ENCODE results near the gene GH1.
A peak's percentile ranks its signal among the peaks of the same experiment; 100 is the strongest.
"Not testable (repeated sequence)": the region's sequence is repeated elsewhere in the genome, so short reads cannot be mapped to it uniquely, and the experiment has no call there.

GH1 gene

DNA sequence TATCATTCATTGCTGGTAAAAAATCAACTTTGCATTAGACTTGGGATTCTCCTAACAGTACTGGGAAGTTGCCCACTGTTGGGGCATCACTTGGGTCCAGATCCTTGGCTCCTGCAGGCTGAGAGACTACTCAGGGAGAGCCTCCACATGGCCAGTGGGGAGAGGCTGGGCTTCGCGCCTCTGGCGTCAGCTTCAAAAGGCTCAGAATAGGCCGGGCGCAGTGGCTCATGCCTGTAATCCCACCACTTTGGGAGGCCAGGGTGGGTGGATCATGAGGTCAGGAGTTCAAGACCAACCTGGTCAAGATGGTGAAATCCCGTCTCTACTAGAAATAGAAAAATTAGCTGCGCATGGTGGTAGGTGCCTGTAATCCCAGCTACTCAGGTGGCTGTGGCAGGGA lies 4.2 kb downstream of the GH1 start:
- no peak overlapping the region for H3K4me3 ChIP-seq (ENCODE audit: low read depth, low read length)
- no peak for DNase-seq (ENCODE audit: low read depth)
- TF ChIP-seq, protein P1, sequence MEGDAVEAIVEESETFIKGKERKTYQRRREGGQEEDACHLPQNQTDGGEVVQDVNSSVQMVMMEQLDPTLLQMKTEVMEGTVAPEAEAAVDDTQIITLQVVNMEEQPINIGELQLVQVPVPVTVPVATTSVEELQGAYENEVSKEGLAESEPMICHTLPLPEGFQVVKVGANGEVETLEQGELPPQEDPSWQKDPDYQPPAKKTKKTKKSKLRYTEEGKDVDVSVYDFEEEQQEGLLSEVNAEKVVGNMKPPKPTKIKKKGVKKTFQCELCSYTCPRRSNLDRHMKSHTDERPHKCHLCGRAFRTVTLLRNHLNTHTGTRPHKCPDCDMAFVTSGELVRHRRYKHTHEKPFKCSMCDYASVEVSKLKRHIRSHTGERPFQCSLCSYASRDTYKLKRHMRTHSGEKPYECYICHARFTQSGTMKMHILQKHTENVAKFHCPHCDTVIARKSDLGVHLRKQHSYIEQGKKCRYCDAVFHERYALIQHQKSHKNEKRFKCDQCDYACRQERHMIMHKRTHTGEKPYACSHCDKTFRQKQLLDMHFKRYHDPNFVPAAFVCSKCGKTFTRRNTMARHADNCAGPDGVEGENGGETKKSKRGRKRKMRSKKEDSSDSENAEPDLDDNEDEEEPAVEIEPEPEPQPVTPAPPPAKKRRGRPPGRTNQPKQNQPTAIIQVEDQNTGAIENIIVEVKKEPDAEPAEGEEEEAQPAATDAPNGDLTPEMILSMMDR (conservative IDR thresholded peaks at IDR 0.05; ENCODE audit: low read depth, low read length) = no peak

DNA sequence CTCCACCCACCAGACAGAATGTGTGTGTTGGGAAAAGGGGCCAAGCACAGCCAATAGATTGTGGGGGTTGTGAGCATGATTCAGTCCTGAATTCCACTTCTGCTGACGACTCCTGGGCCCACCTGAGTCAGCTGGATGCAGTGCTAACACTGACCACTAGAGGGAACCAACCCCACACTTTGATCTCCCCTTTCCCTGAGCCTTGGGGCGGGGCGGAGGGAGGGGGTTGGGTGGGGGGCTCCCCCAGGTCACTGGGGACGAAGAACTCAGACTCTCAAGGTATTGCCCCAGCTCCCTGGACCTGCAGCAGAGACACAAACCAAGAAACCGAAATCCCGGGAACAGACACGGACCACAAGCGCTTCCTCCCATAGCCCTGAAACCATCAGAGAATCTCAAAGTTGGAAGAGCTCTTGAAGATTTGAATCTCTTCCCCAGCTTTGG lies 7.0 kb downstream of the GH1 start:
- peak; percentile 20 for DNase-seq (ENCODE audit: low read depth)
- H3K4me3 ChIP-seq (ENCODE audit: low read depth, low read length) = no peak overlapping the region
- TF ChIP-seq, protein P1 (conservative IDR thresholded peaks at IDR 0.05; ENCODE audit: low read depth, low read length) = peak; percentile 72

DNA sequence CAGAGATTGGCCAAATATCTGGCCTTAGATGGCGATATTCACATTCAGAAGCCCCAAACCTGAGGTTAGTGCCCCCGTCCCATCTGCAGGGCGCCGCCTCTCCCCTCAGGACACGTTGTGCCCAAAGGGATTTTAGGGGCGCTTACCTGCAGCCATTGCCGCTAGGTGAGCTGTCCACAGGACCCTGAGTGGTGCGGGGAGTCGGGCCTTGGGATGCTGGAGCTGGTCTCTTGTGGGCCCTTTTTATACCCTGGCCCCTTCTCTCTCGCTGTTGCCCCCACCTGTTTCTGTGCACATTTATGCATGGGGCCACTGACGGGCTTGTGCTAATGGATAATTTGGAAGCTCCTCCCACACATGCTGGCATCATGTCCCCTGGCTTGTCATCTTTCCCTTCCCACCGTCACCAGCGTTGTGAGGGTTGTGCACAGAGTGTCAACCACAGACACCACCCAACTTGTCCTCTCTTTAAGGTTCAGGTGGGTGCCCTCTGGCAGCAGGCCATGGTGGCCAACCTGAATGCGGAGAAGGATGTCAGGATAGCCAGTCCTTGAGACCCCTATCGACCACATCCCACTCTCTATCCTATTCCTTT lies 7.5 kb downstream of the GH1 start, which contains the start of gene CSHL1:
TSS of gene CSHL1 (minus strand) at position 218 of the 595 bp plus-strand sequence. CDS start at position 156, 62 bp downstream.
- DNase-seq (ENCODE audit: low read depth) = no peak
- H3K4me3 ChIP-seq (ENCODE audit: low read depth, low read length) = no peak within 1 kb of the TSS
- TF ChIP-seq, protein P1 (conservative IDR thresholded peaks at IDR 0.05; ENCODE audit: low read depth, low read length) = no peak

DNA sequence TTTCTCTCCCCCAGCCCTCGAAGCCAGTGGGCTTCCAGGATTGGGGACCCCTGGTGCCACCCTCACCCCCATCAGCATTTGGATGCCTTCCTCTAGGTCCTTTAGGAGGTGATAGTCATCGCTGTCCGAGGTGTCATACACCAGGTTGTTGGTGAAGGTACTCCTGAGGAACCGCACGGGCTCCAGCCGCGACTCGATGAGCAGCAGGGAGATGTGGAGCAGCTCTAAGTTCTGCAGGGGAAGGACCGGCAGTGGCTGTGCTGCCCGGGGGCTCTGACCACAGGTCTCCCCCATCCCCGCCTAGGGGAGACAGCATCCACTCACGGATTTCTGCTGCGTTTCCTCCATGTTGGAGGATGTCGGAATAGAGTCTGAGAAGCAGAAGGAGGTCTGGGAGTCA lies 8.5 kb downstream of the GH1 start:
- DNase-seq (ENCODE audit: low read depth) = no peak
- H3K4me3 ChIP-seq (ENCODE audit: low read depth, low read length) = no peak overlapping the region
- TF ChIP-seq, protein P1 (conservative IDR thresholded peaks at IDR 0.05; ENCODE audit: low read depth, low read length) = no peak

DNA sequence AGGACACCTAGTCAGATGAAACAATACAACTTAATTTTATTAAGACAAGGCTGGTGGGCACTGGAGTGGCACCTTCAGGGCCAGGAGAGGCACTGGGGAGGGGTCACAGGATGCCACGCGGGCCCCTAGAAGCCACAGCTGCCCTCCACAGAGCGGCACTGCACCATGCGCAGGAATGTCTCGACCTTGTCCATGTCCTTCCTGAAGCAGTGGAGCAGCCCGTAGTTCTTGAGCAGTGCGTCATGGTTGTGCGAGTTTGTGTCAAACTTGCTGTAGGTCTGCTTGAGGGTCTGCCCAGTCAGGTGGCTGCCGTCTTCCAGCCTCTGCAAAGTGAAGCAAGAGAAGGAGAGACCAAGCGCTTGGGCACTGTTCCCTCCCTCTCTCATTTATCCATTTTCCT lies 9.1 kb downstream of the GH1 start:
- not testable (repeated sequence) for H3K4me3 ChIP-seq (ENCODE audit: low read depth, low read length); DNase-seq (ENCODE audit: low read depth)

DNA sequence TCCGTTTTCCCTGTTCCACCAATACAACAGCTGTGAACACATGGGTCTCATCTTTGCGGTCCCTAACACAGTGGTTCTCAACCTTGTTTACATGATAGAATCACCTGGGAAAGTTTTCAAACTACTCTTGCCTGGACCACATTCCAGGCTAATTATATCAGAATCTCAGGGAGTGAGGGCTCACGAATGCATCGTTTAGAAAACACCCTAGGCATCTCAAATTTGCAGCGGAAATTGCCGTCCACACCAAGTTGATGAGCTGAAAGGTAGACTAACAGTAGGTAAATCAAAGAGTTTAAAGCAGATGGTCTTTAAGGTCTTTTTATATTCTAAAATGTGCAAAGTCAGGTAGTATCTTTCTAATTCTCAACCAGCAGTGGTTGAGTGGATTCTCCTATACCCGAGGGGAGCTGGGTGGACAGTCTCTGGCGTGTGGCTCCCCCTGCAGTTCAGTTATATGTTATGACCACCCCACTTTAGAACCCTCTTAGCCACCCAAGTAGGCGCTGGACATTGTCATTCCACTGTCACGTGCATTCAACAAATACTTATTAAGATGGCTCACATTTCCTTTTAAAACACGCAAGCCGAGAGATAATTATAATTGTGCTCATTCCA lies 11.4 kb downstream of the GH1 start:
- DNase-seq (ENCODE audit: low read depth) = peak; percentile 41

DNA sequence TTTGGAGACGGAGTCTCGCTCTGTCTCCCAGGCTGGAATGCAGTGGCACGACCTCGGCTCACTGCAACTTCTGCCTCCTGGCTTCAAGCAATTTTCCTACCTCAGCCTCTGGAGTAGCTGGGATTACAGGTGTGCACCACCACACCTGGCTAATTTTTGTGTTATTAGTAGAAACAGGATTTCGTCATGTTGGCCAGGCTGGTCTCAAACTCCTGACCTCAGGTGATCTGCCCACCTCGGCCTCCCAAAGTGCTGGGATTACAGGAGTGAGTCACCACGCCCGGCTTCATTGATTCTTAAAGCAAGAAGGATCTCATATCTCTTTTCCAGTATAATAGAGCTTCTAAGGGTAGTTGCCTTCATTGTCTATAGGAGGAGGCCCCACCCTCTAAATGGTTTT lies 13.8 kb downstream of the GH1 start:
- not testable (repeated sequence) for H3K4me3 ChIP-seq (ENCODE audit: low read depth, low read length); DNase-seq (ENCODE audit: low read depth)

More for the DNA sequence above, 11.4 kb downstream of the GH1 start:
- H3K4me3 ChIP-seq (ENCODE audit: low read depth, low read length) = not testable (repeated sequence)
- TF ChIP-seq, protein P1 (conservative IDR thresholded peaks at IDR 0.05; ENCODE audit: low read depth, low read length) = peak; percentile 45

DNA sequence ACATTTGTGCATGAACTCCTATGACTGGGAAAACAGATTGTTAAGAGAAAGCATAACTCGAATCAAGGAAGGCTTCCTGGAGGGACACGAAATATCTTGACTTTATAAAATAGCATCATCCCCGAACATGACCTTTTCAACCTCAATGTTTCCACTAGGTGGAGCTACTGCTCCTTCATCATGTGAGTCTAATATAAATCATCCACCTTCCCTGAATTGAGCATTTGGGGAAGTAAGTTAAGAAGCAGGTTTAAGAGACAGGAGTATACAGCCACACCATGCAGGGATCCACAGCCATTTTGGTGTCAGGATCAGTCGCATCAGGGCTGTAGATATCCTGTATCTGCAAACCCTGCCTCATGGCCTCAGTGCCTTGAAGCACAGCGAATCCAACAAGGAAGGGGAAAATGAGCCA lies 14.8 kb downstream of the GH1 start:
- TF ChIP-seq, protein P1 (conservative IDR thresholded peaks at IDR 0.05; ENCODE audit: low read depth, low read length) = peak; percentile 34
- DNase-seq (ENCODE audit: low read depth) = peak; percentile 10
- not testable (repeated sequence) for H3K4me3 ChIP-seq (ENCODE audit: low read depth, low read length)

DNA sequence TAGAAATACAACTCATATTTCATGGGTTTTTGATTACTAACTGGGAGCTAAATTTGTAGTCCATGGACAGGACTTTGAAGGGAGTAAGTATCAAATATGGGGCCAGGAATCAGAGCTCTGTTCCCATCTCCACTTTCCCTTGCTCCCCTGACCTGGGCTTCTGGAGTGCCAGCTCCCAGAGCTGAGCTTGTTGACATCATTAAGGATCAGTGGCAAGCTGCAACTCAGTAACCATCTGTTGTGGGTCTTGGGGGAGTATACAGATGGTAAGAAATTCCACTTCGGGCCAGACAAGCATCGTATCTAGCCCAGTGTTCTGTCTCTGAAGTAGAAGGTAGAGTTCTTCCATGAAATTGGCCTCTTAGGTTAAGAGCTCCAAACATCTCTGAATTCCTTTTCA lies 16.7 kb downstream of the GH1 start:
- DNase-seq (ENCODE audit: low read depth); H3K4me3 ChIP-seq (ENCODE audit: low read depth, low read length): not testable (repeated sequence)

DNA sequence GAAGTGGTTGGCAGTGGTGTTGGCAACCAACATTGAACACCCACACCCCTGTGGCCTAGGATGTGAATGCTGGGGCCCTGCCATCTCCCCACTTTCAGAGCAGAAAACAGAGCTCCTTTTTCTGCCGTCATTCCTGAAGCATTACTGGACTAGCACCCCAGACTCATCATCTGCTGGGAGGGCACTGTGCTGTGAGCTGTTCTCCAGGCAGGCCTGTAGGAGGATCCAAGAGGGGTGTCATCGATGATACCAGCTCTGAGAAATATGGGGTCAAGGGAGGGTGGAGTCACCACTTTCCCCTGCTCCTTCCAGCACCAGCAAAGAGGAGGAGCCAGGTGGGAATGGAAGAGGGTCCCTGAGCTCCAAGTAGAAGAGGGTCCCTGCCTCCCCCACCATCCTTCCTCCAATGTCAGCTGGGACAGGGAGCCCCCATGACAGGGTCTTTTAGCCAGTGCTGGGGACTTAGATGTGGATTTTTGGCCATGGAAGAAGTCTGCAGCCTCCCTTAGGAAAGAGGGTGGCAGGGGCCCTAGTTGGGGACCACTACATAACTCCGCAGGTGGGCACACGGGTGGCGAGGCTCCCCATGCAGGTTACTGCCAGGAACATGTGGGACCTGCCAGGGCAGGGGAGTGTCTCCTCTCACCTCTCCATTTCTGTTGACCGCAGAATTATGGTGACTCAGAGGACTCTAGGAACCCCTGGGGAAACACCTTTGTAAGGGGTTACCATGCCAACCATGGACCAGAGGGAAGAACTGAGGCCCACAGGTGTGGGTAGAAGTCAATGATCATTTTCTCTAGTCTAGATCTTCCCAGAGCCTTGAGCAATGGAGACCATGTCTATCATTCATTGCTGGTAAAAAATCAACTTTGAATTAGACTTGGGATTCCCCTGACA lies 19.5 kb downstream of the GH1 start:
- DNase-seq (ENCODE audit: low read depth); H3K4me3 ChIP-seq (ENCODE audit: low read depth, low read length): not testable (repeated sequence)

Data from choroid plexus epithelial cell (primary cell).